NCI-H1105 treated with DMSO at 0.1 percent for 48 hours (cell line): Measurements from ENCODE around the gene LRRC49.

Experiments used
- DNase-seq: peaks from one replicate; lab custom pipeline; 2025; lab: John Stamatoyannopoulos, UW

The LRRC49 gene

DNA sequence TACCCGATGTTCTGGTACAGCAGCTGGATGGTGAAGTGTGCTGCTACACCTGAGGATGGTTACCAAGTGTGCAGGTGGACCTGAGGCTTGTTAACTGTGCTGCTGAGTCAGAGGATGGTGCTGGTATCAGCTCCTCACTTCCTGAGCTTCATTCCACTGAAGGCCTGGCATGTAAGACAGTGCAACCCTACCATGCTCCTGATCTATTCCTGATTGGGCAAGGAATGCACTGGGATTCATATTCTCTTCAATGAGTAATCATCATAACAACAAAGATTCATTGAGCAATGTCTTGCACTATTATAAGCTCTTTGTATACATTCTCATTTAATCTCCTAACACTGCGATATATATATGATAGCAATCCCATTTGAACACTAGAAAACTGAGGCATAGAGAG lies 159.7 kb downstream of the LRRC49 start:
- no peak for DNase-seq

DNA sequence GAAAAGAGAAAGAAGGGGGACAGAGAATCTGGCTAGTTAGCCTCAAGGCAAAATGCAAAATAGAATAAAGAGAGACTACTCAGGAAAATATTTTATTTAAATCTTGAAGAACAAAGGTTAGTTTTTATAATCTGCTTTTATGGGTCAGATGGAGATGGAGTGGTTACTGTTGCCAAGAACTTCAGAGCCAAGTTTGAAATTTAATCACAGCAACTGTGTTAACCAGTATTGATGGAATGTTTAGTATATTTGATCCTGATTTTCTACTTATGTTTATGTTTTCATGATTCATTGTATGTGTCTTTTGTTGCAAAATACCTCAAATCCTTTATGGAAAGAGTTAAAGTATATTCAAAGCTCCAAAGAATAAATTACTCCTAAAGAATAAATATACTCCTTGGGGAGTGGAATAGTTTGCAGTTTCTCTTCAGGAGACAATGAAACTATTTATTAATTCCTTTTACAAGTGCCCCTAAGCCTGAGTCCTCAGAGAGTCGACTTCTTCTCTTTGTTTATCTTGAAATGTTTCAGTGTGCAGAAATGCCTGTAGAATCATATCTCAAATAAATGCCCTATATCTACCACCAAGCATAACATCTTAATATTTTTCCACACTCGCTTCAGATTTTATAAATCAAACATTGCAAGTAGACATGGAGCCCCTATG lies 161.8 kb downstream of the LRRC49 start:
- DNase-seq: no peak

DNA sequence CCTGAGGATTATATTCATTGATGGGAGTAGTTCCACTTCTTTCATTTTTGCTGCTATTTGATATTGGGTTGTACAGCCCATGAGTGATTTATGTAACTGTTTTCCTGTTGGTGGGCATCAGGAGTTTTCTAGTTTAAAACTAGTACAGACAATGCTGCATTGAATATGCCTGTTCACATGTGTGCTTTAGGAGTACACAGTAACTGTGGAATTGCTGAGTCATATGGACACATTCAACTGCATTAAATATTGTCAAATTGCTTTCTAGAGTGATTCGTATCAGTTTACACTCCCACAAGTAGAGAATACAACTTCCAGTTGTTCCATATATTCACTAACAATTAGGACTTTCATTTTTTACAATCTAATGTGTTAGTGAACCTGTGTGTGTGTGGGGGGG lies 162.8 kb downstream of the LRRC49 start:
- DNase-seq: no peak

DNA sequence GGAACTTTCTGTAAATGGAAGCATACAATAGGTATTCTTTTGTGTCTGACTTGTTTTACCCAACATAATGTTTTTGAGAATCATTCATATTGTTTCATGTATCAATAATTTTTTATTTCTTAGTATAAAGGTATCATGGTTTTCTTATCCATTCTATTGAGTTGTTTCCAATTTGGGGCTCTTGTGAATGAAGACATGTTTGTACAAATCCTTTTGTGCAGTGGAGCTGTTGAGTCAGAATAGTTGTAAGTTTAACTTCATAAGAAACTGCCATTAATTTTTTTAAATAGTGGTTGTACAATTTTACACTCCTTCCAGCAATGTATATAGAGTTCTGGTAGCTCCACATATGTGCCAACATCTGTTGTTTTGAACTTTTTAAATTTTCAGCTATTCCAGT lies 163.5 kb downstream of the LRRC49 start:
- DNase-seq: no peak

DNA sequence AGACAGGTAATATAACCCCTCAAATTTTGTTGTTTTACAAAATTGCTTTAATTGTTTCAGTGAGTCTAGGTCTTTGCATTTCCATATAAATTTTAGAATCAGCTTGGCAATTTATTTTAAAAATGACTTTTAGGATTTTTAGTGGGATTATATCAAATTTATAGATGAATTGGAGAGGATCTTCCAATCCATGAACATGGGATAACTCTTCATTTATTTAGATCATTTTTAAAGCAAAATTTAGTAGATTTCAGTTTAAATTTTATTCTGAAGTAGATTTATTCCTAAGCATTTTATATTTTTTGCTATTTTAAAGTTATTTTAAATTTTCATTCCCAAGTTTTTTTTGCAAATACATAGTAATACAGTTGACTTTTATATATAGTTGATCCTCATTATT lies 164.5 kb downstream of the LRRC49 start:
- no peak for DNase-seq

DNA sequence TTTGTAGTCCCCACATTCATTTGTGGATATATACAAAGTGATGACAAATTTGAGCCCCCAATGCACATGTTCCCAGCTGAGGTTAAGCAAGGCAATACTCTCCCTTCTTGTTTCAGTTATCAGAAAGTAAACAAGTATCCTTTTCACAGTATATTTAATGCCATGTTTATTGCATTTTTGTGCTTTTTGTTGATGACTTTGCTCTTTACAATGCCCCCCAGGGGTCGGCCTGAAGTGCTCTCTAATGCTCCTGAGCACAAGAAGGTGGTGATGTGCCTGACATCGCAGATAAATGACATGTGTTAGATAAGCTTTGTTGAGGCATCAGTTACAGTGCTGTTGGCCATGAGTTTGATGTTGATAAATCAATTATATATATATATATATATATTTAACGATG lies 165.0 kb downstream of the LRRC49 start:
- no peak for DNase-seq

DNA sequence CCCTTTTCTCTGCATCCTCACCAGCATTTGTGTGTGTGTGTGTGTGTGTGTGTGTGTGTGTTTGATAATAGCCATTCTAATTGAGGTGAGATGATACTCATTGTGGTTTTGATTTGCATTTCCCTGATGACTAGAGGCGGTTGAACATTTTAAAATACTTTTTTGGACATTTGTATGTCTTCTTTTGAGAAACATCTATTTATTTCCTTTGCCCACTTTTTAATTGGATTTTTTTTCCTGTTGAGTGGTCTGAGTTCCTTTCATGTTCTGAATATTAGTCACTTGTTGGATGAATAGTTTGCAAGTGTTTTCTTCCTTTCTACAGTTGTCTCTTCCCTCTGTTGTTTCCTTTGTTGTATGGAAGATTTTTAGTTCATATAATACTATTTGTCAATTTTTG lies 168.4 kb downstream of the LRRC49 start:
- no peak for DNase-seq

DNA sequence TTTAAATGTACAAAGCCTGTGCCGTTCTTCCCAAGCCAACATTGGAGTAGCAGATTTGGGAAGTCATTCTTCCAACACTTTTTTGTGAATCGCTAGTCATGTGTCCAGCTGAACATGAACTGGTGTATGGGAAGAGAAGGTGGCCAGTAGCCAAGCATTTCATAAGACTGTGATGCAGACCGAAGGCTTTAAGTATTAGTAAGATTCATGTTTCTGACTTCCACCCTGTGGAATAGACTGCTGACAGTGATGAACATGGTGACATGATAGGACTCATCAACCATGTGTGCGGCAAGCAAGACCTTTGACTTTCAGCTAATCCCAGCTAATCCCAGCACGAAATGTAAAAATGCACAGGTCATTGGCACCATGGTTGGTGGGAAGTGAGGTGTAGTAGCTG lies 174.4 kb downstream of the LRRC49 start:
- no peak for DNase-seq

DNA sequence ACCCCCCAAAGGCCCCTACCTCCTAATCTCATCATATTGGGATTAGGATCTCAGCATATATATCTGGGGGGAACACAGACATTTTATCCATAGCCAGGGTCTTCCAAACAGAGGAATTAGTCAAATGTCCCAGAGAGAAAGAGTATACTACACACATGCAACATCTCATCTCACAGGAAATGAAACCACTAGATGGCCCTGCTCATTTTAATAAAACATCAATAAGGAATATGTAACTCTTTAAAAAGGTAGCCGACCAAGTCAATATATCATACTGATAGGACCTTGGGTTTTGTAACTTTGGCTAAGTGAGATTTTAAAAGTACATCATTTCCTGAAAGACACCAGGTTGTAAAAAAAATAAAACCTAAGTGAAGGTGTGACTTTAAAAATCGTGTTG lies 177.1 kb downstream of the LRRC49 start:
- DNase-seq: no peak

DNA sequence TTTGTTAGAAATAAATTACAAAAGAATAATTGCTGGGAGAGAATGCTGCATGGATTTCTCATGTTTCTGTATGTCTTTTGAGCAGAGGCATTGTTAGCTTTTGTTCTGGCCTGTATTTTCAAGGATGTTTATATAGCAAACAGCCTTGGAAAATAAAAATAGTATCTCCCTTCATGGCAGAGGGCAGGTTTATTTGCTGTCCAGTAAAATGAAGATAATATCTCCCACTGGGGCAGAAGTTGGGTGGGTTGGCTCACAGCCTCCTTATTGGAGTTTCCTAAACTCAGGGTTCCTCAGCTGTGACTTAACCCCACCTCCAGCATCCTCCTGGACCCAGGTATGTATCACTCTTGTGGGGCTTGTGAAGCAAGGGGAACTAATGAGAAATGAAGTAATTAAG lies 178.9 kb downstream of the LRRC49 start:
- no peak for DNase-seq

DNA sequence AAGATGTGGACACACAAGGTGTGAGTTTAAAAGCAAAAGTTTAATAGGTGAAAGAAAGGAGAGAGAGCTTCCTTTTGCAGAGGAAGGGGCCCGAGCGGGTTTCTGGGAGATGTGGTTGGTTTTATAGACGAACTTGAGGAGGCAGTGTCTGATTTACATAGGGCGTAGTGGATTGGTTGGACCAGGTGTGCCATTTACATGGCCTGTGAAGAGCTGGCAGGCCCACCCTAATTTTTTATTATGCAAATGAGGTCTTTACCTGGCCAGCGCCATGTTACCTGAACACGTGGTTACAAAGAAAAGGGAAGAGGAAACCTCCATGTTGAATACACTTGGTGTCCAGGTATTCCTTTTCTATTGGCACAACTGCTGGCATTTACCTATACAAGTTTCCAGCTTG lies 179.8 kb downstream of the LRRC49 start:
- DNase-seq: no peak

DNA sequence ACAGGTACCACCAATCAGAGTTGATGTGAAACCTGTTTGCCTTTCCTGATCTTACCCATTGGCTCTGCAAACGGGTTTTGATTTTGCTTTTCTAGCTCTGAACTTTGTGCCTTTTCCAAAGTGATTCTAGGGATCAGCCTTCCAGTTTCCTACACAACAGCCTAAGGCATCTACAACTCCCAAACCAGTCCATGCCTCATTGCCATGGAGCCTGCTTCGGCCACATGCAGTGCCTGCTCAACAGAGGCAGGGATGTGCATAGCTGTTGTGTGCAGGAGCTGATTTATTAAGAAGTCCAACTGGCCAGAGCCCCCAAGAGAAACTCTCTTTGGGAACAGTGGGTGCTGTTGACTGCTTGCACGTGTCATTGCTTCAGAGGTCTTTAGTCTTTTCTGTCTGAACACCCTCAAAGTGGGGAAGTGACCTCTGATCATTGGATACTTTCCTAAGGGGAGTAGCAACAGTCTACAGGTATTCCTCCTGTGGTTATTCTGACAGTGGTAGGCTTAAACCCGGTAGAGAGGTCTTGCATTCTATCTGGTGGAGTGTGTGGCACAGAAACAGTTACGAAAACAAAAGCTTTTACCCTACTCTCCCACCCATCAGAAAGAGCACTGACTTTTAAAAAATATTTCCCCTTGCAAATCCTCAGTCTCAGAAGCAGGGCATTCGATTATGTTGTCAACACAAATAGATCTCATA lies 186.0 kb downstream of the LRRC49 start:
- DNase-seq: no peak

DNA sequence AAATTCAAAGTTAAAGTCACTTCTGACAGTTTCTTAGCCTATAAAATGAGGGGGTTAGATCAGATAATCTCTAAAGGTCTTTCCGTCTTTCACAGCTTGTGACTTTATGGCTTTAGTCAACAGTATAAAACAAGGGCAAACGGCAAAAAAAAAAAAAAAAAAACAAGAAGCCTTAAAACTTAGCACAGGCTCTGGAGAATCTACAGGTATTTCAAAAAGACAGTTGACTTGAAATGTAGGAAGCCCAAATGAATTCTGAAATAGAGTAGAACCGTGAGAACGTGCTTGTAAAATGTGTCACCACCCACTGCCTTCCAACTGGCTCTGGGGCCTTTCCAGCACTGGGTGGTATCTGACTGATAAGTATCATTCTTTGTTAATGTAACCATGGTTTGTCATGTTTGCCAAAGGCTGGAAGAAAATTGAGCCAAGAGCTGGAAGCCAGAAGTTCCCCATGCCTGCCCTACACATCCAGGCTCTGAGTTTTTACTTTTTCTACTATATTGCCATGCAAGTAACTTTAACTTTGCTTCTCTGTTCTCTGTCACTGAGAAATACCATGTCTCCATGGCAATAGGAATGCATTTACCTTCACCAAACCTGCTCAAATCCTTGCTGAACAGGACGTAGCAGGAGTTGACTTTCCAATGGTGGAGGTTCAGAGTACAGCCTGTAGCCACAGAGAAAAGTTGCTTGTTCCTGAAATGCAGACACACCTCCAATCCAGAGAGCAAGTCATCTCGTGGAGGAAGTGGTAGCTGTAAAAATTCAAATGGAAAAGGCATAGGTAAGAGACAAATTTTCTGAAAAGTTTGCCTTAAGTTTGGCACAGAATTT lies 186.8 kb downstream of the LRRC49 start:
- DNase-seq: no peak

DNA sequence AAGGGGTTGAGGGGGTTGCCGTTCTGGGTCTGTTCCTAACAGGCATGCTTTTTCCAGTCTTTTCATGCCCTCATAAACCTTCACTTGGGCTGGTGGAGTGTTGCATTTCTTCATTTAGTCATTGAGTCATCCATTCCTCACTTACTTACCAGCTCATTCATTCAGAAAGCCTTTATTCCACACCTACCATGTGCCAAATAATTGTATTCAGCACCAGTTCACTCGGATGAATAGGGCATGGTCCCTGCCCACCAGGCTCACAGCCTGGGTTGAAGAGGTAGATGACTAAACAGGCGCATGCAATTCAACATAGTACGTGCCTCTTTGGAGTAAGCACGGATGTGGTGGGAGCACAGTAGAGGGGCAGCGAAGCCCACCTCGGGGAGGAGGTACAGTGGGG lies 187.5 kb downstream of the LRRC49 start:
- DNase-seq: no peak

DNA sequence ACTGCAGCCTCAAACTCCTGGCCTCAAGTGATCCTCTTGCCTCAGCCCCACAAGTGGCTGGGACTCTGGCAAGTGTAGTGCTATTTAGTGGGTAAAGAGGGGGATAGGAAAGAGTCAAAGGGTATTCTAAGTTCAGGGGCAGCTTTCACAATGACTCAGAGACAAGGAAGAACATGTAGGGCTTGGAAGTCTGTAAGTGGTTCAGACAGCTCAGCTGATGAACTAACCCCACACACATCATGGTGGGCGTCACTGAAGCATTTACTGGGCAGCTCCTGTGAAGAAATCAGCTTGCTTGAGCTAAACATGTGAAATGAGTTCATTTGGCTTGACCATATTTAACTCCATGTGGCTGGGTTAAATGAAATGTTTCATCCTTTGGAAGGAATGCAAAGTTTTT lies 188.1 kb downstream of the LRRC49 start:
- no peak for DNase-seq

DNA sequence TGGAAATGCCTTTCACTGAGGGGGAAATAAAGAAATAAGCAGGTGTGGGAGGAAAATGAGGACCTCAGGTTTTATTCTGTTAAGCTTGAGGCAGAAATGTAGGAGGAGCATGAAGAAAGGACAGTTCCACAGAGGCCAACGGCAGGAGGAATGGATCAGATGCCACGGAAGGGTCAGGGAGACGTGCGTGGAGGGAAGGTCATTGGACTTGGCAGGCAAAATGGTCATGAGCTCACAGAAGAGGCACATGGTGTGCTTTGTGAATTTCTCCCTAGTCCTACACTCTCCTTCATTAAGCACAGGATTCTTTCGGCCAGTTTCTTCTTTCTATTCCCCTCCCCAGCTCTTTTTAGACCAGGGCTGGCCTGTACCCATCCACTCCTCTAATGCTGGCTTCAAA lies 190.2 kb downstream of the LRRC49 start:
- no peak for DNase-seq

DNA sequence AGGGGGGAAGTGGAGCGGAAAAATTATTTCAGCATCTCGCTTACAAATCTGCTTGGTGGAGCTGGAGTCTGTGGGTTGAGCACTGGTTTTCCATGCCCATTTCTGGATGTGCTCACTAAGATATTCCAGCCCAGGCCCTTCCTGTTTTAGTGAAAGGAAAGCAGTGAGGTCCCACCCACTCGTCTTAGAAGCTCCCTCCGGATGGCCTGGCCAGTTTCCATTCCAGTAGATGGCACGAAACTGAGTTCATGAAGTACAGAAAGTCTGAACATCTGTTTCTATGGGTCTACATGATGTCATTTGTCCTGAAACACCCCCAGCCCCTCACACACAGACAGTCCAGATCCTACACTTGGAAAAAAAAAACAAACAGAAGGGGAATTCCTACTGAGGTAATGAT lies 190.7 kb downstream of the LRRC49 start:
- no peak for DNase-seq

DNA sequence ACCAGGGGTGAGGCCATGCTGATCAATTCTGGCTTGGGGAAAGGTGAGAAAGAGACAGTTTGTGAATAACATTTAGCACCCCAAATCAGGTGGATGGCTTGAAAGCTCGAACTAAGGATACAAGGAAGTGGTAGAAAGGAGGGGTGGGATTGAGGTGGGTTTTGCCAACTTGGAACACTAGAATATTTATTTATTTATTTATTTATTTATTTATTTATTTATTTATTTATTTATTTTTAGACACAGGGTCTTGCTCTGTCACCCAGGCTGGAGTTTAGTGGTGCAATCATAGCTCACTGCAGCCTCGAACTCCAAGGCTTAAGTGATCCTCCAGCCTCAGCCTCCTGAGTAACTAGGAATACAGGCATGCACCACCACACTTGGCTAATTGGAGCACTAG lies 191.6 kb downstream of the LRRC49 start:
- DNase-seq: no peak

DNA sequence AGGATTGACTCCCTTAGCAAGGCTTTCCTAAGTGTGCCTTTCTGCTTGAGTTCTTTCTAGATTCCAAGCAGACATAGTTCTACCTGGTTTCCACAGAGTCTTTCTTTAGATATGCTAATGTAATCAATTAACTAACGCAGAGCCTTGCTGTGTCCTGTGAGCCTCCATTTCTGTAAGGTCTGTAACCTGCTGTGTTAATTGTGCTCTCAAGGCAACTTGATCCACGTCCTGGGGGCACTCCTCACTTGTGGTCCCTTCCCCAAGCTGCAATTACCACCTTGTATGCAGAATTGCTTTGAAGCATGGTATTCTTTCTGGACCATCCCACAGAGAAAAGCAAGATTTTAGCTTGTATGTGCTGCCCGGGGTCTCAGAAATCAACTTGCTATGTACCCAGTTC lies 193.2 kb downstream of the LRRC49 start:
- DNase-seq: no peak

DNA sequence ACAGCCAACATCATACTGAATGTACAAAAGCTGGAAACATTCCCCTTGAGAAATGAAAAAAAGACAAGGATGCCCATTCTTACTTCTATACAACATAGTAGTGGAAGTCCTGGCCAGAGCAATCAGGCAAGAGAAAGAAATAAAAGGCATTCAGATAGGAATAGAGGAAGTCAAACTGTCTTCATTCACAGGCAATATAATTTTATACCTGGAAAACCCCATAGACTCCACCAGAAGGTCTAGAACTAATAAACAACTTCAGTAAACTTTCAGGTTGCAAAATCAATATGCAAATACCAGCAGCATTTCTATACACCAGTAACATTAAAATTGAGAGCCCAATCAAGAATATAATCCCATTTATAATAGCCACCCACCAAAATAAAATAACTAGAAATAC lies 195.5 kb downstream of the LRRC49 start:
- no peak for DNase-seq

DNA sequence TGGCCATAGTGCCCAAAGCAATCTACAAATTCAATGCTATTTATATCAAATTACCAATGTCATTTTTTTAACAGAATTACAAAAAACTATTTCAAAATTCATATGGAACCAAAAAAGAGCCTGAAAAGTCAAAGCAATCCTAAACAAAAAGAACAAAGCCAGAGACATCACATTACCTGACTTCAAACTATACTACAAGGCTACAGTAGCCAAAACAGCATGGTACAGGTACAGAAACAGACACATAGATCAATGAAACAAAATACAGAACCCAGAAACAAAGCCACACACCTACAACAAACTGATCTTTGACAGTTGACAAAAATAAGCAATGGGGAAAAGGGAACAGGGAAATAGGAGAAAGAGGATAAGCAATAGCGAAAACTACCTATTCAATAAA lies 196.1 kb downstream of the LRRC49 start:
- no peak for DNase-seq

DNA sequence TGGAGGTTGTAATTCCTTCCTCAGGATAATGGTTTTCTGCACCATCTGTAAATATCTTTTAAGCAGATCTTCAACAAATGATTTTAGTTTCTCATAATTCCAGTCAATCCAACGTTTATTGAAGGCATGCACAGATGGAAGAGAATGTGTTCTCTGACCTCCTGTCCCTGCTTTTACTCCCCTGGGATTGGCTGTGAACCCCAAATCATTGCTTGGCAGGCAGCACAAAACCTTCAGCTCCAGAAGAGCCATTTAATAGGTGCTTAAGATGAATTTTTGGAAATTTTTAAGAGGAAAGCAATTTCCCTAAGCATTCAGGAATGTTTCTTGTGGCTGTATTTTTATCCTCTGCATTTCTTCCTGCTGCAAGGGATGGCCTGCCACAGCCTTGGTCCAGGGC lies 197.2 kb downstream of the LRRC49 start:
- no peak for DNase-seq

DNA sequence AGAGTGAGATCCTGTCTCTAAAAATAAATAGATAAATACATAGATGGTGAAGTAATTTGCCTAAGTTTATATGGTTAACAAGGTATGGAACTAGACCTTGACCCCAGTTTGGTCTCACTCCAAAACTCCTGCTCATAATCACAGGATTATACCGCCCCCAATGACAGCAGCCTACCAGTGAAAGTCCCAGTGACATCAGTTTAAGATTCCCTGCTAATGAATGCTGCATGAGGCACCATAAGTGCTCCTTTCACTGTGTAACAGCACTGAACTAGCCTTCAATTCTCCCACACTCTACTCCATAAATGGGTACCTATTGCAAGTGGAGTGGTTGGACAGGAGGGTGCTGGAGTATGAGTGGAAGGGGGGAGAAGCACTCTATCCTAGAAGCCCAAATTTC lies 199.0 kb downstream of the LRRC49 start:
- DNase-seq: no peak
